SK-N-SH treated with all-trans-retinoic acid at 6 μM for 48 hours (cell line): Measurements from ENCODE around the gene CEP44.
"Not testable (repeated sequence)": the region's sequence is repeated elsewhere in the genome, so short reads cannot be mapped to it uniquely, and the experiment has no call there.

ENCODE experiments used
- ATAC-seq: fragments of 200-7000 bp; cut with Tn5 transposase; 3 replicates; pipeline ENCODE4 v1.9.1; 2020; ENCODE audit warnings: mild to moderate bottlenecking, moderate library complexity
- ARNTL ChIP-seq: fragments of 450-650 bp; formaldehyde crosslinking; IDR thresholded peaks from 2 replicates; pipeline ENCODE4 v1.5.0; 2020; ENCODE audit warnings: low read depth, mild to moderate bottlenecking, moderate library complexity, borderline replicate concordance
- BACH2 ChIP-seq: fragments of 250-450 bp; sonication (Bioruptor Pico); IDR thresholded peaks from 2 replicates; pipeline ENCODE4 v1.9.0; 2021; ENCODE audit warnings: mild to moderate bottlenecking, borderline replicate concordance
- CREB5 ChIP-seq: fragments of 250-450 bp; sonication (Bioruptor Pico); IDR thresholded peaks from 2 replicates; pipeline ENCODE4 v1.5.1; 2020; ENCODE audit warnings: low read depth, mild to moderate bottlenecking, moderate library complexity
- CSDC2 ChIP-seq: fragments of 250-450 bp; sonication (Bioruptor Pico); IDR thresholded peaks from 2 replicates; pipeline ENCODE4 v1.5.0; 2020; ENCODE audit warnings: mild to moderate bottlenecking, moderate library complexity
- CSRNP3 ChIP-seq: fragments of 250-450 bp; sonication (Bioruptor Pico); IDR thresholded peaks from 2 replicates; pipeline ENCODE4 v1.5.1; 2021; ENCODE audit warnings: mild to moderate bottlenecking, moderate library complexity
- ESRRG ChIP-seq: fragments of 250-450 bp; sonication (Bioruptor Pico); IDR thresholded peaks from 2 replicates; pipeline ENCODE4 v1.6.1; 2021; ENCODE audit warnings: mild to moderate bottlenecking
- ISL1 ChIP-seq: fragments of 250-450 bp; sonication (Bioruptor Pico); IDR thresholded peaks from 2 replicates; pipeline ENCODE4 v2.1.2; 2022; ENCODE audit warnings: mild to moderate bottlenecking, moderate library complexity
- OSR1 ChIP-seq: fragments of 250-450 bp; sonication (Bioruptor Pico); IDR thresholded peaks from 2 replicates; pipeline ENCODE4 v1.8.0; 2022; ENCODE audit warnings: moderate library complexity, mild to moderate bottlenecking, inconsistent platforms
- PATZ1 ChIP-seq: fragments of 250-450 bp; sonication (Bioruptor Pico); IDR thresholded peaks from 2 replicates; pipeline ENCODE4 v1.8.0; 2020; ENCODE audit warnings: mild to moderate bottlenecking, moderate library complexity, borderline replicate concordance
- POU6F1 ChIP-seq: fragments of 250-450 bp; sonication (Bioruptor Pico); IDR thresholded peaks from 2 replicates; pipeline ENCODE4 v1.8.0; 2021; ENCODE audit warnings: low read depth, mild to moderate bottlenecking, moderate library complexity, borderline replicate concordance
- PPARA ChIP-seq: fragments of 250-450 bp; sonication (Bioruptor Pico); IDR thresholded peaks from 2 replicates; pipeline ENCODE4 v1.5.0; 2020; ENCODE audit warnings: mild to moderate bottlenecking, borderline replicate concordance
- RARB ChIP-seq: fragments of 250-450 bp; sonication (Bioruptor Pico); IDR thresholded peaks from 2 replicates; pipeline ENCODE4 v1.8.0; 2021; ENCODE audit warnings: mild to moderate bottlenecking, moderate library complexity
- SNAI2 ChIP-seq: fragments of 250-450 bp; sonication (Bioruptor Pico); IDR thresholded peaks from 2 replicates; pipeline ENCODE4 v1.5.0; 2020; ENCODE audit warnings: mild to moderate bottlenecking, moderate library complexity
- TCF4 ChIP-seq: fragments of 250-450 bp; sonication (Bioruptor Pico); IDR thresholded peaks from 2 replicates; pipeline ENCODE4 v1.8.0; 2021; ENCODE audit warnings: mild to moderate bottlenecking, moderate library complexity, borderline replicate concordance
- TOX ChIP-seq: fragments of 250-450 bp; sonication (Bioruptor Pico); IDR thresholded peaks from 2 replicates; pipeline ENCODE4 v1.8.0; 2021; ENCODE audit warnings: mild to moderate bottlenecking, moderate library complexity, borderline replicate concordance
- TSHZ2 ChIP-seq: fragments of 250-450 bp; sonication (Bioruptor Pico); IDR thresholded peaks from 2 replicates; pipeline ENCODE4 v1.5.0; 2020; ENCODE audit warnings: mild to moderate bottlenecking, moderate library complexity
- ZC3H10 ChIP-seq: fragments of 250-450 bp; sonication (Bioruptor Pico); IDR thresholded peaks from 2 replicates; pipeline ENCODE4 v1.5.1; 2021; ENCODE audit warnings: mild to moderate bottlenecking, moderate library complexity
- ZFP3 ChIP-seq: fragments of 250-450 bp; sonication (Bioruptor Pico); IDR thresholded peaks from 2 replicates; pipeline ENCODE4 v1.5.0; 2020; ENCODE audit warnings: mild to moderate bottlenecking, moderate library complexity
- ZFP30 ChIP-seq: fragments of 450-650 bp; formaldehyde crosslinking; IDR thresholded peaks from 2 replicates; pipeline ENCODE4 v1.5.0; 2022; ENCODE audit warnings: mild to moderate bottlenecking, moderate library complexity
- ZNF565 ChIP-seq: fragments of 450-650 bp; formaldehyde crosslinking; conservative IDR thresholded peaks from 2 replicates; pipeline ENCODE4 v1.5.0; 2020; ENCODE audit warnings: low read depth, mild to moderate bottlenecking, moderate library complexity
- ZNF70 ChIP-seq: fragments of 450-650 bp; formaldehyde crosslinking; IDR thresholded peaks from 2 replicates; pipeline ENCODE4 v1.5.0; 2020; ENCODE audit warnings: mild to moderate bottlenecking, moderate library complexity
- ZNF8 ChIP-seq: fragments of 450-650 bp; formaldehyde crosslinking; IDR thresholded peaks from 2 replicates; pipeline ENCODE4 v1.5.0; 2020; ENCODE audit warnings: mild to moderate bottlenecking, moderate library complexity

CEP44 gene

GRCh38 chr4:174357321-174357720 is 73.6 kb downstream of the CEP44 start (continued):
- TF ChIP-seq PATZ1 (no peak), TOX (CRISPR knock-in tag) (no peak), ESRRG (CRISPR knock-in tag) (no peak), ZFP3 (CRISPR knock-in tag) (no peak)

GRCh38 chr4:174358410-174358809 is 74.7 kb downstream of the CEP44 start:
- no peak for TF ChIP-seq ZNF565
- no peak for TF ChIP-seq ESRRG (CRISPR knock-in tag)
- no peak for ATAC-seq

- TF ChIP-seq BACH2 (CRISPR knock-in tag): no peak
- TF ChIP-seq OSR1 (CRISPR knock-in tag): no peak
- no peak for TF ChIP-seq ZNF70 (CRISPR knock-in tag)
- no peak for TF ChIP-seq TCF4
- no peak for TF ChIP-seq ZC3H10 (CRISPR knock-in tag)
- TF ChIP-seq ISL1 (CRISPR knock-in tag): no peak
- TF ChIP-seq PPARA (CRISPR knock-in tag): no peak
- no peak for TF ChIP-seq CSDC2 (CRISPR knock-in tag)
- no peak for TF ChIP-seq POU6F1
- no peak for TF ChIP-seq CSRNP3 (CRISPR knock-in tag)
- no peak for TF ChIP-seq ESRRG (CRISPR knock-in tag)
- TF ChIP-seq TOX (CRISPR knock-in tag): no peak
- no peak for TF ChIP-seq PATZ1
- TF ChIP-seq RARB (CRISPR knock-in tag): no peak
- TF ChIP-seq ZNF8: no peak
- TF ChIP-seq SNAI2: no peak
- peak; percentile 58 for ATAC-seq
Measured at GRCh38 chr4:174358829-174359228, 75.1 kb downstream of the CEP44 start.

GRCh38 chr4:174362340-174362739 is 78.6 kb downstream of the CEP44 start:
- TF ChIP-seq PPARA (CRISPR knock-in tag) (no peak), CREB5 (CRISPR knock-in tag) (no peak), ZFP30 (no peak), ZNF70 (CRISPR knock-in tag) (no peak), BACH2 (CRISPR knock-in tag) (no peak), TOX (CRISPR knock-in tag) (no peak), OSR1 (CRISPR knock-in tag) (no peak), TSHZ2 (CRISPR knock-in tag) (no peak), SNAI2 (no peak), CSDC2 (CRISPR knock-in tag) (no peak), ARNTL (CRISPR knock-in tag) (no peak), RARB (CRISPR knock-in tag) (no peak), ZNF8 (no peak), ZFP3 (CRISPR knock-in tag) (no peak), POU6F1 (no peak), ZNF565 (no peak)
- no peak for ATAC-seq

- ATAC-seq: not testable (repeated sequence)
Measured at GRCh38 chr4:174363782-174364181, 80.1 kb downstream of the CEP44 start.
